Measurements from ENCODE around the gene PLSCR4. TPM values are rescaled to one million over a fixed set of nuclear protein-coding genes. Genes with fewer than 3 reads are reported as not detected.
"Not testable (repeated sequence)": the region's sequence is repeated elsewhere in the genome, so short reads cannot be mapped to it uniquely, and the experiment has no call there.

PLSCR4 gene
- total and polyA plus RNA-seq, 2 of the 8 experiments (the other 6 are each of a cell fraction or from before 2014, with no cell fraction given) = 1.8 to 2.9 TPM

- TF ChIP-seq NANOG (IDR thresholded peaks at IDR 0.05; ENCODE audit: insufficient read depth, low read depth, low read length, poor library complexity, severe bottlenecking) = no peak
- TF ChIP-seq RFX5 (IDR thresholded peaks at IDR 0.05; ENCODE audit: borderline replicate concordance, low read depth, low read length) = no peak
These were observed 24.0 kb downstream of the PLSCR4 start (continued) for GRCh38 chr3:146226881-146227280.

- H2BK20ac ChIP-seq (ENCODE audit: low read length); H3K18ac ChIP-seq (ENCODE audit: extremely low read depth, low read length); H4K5ac ChIP-seq (ENCODE audit: insufficient read length, low read depth, low read length); H3K9ac ChIP-seq (replicated peaks in 1 of 4; ENCODE audit: extremely low read depth in 1 of 4, low read depth in 3 of 4, low read length in 3 of 4); H2AK5ac ChIP-seq (ENCODE audit: low read depth, low read length); H3K14ac ChIP-seq (ENCODE audit: insufficient read length); H3K79me1 ChIP-seq (ENCODE audit: low read depth, low read length); H3K79me2 ChIP-seq (ENCODE audit: control insufficient read depth in 1 of 2, insufficient read depth in 2 of 2, low read length in 2 of 2); H3K27me3 ChIP-seq (replicated peaks in 1 of 4; ENCODE audit: control insufficient read depth in 3 of 4, extremely low read depth in 1 of 4, insufficient read depth in 3 of 4, low read length in 3 of 4); H3K9me3 ChIP-seq (ENCODE audit: insufficient read depth in 2 of 2, low read depth in 1 of 2, low read length in 1 of 2); H4K91ac ChIP-seq (replicated peaks; ENCODE audit: insufficient read length, low read length); H3K56ac ChIP-seq (replicated peaks; ENCODE audit: insufficient read length, low read depth, low read length); DNase-seq (ENCODE audit: low read depth in 1 of 2, low spot score in 2 of 2); H4K8ac ChIP-seq (ENCODE audit: extremely low read depth, insufficient read depth, low read length); H2BK120ac ChIP-seq (replicated peaks; ENCODE audit: low read depth, low read length); H3K4me3 ChIP-seq (ENCODE audit: extremely low read depth in 1 of 4, insufficient read depth in 2 of 4, low read depth in 3 of 4, low read length in 4 of 4); H3K23me2 ChIP-seq (ENCODE audit: low read depth, low read length); FAIRE-seq; H3K27ac ChIP-seq (ENCODE audit: low read depth, low read length); H3K4me2 ChIP-seq (ENCODE audit: insufficient read depth in 1 of 2, low read depth in 2 of 2, low read length in 2 of 2); H3K36me3 ChIP-seq (ENCODE audit: control insufficient read depth in 2 of 4, insufficient read depth in 4 of 4, low read length in 3 of 4); H2BK5ac ChIP-seq (ENCODE audit: low read depth, low read length); H3K4ac ChIP-seq (replicated peaks; ENCODE audit: insufficient read length, low read depth, low read length); H3K23ac ChIP-seq (ENCODE audit: insufficient read length); H2AFZ ChIP-seq (ENCODE audit: low read length); POLR2A ChIA-PET (ENCODE audit: partially characterized antibody); H2BK15ac ChIP-seq (ENCODE audit: low read length); H2BK12ac ChIP-seq (ENCODE audit: low read depth, low read length); H3K4me1 ChIP-seq (replicated peaks in 1 of 4; ENCODE audit: control insufficient read depth in 3 of 4, insufficient read depth in 4 of 4, low read length in 3 of 4); H4K20me1 ChIP-seq (replicated peaks in 1 of 2; ENCODE audit: control insufficient read depth in 1 of 2, insufficient read depth in 2 of 2, low read length in 2 of 2): not testable (repeated sequence)
- WGBS, 2 experiments (ENCODE audit: extremely low coverage in 1 of 2, insufficient coverage in 1 of 2, insufficient read length in 1 of 2, insufficient replicate concordance in 2 of 2, low coverage in 1 of 2, low lambda C conversion rate in 2 of 2, missing lambda C conversion rate in 1 of 2) = 97% methylated on average over 21 of the region's 25 CpGs; no CpG with 5 or more reads in 1 of the 2 experiments
- CTCF ChIA-PET (ENCODE audit: partially characterized antibody) = interaction anchor here (1.1 to 2.5 kb wide), 7 partner anchors 8 to 413 kb away, joined by 3 to 17 read pairs (median 5); no protein-coding TSS in a partner anchor
These were observed 25.4 kb downstream of the PLSCR4 start for GRCh38 chr3:146225458-146225857.
